Caki2 (cell line): ENCODE measurements around the gene SLC25A11. TPM values are rescaled to one million over a fixed set of nuclear protein-coding genes. Genes with fewer than 3 reads are reported as not detected.

Source experiments
- DNase-seq: peaks from one replicate; pipeline ENCODE4 v3.0.0-alpha.2; 2015; ENCODE audit warnings: low read depth
- in situ Hi-C: cut with HindIII; loops from 2 replicates; pipeline ENCODE4 v1.10.0; 2016; ENCODE audit warnings: low sequenced_read_pairs, low pct_unique_long_range_greater_than_20kb, mixed read lengths
- total RNA-seq: library from RNA; depleted of rRNA; stranded (reverse); fragments of >200 nt; shearing (Covaris generic); gene quantifications from 2 replicates; pipeline ENCODE4 v1.2.3, GENCODE V29; 2014; ENCODE audit warnings: low replicate concordance

Gene SLC25A11
- total RNA-seq, 1 experiment from 2014 or later, result 89.3 TPM

DNA sequence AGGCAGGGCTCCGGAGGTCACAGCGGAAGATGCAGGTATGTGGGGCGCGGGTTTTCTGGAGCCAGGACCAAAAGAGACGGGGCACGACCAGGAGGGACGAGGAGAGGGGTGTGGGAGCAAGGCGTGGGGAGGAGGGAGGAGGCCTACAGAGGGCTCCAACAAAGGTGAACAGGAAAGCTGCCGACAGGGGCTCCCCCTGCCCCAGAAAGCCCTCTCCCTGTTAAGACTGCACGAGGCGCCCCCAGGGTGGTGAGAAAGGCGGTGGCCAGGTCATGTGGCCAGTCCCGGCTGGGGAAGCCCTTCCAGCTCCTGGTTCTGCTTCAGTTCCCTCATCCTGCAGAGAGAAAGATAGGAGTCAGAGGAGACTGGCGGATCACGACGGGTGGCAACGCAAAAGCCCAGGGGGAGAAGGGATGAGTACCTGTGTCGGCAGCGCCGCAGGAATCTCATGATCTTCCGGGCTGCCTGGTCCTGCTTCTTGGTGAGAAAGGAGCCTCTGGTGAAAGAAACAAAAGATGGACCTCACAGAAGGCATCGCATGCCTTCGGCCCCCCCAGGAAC is 28.7 kb upstream of the SLC25A11 start:
- in situ Hi-C loops, result no loop called here
- peak; percentile 77 for DNase-seq

DNA sequence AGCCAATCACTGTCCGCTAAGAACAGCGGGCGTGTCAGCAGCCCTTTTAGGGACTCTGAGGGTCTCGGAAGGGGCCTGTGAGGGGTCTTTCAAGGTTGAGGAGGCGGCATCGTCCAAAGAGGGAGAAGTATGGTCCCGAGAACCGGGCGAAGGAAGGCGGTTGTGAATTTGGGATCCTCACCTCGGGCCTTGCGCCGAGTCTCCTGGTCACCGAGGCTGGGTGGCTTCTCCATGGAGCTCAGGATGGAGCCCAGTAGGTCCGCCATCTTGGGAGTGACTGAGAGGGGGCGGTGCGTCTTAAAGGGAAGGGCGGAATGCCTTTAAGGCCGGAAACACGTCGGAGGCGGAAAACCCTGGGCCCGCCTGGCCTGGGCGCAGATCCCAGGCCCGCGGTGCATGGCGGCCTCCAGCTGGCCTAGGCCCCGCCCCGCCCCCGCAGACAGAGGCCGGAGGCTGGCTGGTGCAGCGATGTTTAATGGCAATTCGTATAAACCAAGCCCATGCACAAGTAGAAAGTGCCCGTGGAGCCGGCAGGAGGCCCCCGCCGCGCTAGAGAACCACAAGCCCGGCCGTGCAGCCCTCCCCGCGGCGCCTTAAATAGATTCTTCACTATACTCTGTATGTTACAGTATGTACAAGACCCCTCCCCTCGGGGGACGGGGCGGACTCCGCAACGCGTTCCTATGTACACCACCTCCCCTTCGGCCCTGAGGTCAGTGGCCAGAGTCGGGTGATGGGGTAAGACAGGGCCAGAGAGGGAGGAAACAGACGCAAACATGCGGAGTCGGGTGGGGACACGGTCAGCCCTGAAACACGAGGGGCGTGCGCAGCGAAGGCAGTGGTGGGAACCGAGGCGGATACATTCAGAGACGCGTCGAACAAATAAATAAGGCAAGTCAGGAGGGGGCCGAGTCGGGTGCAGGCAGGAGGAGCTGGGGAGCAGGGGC is 28.0 kb upstream of the SLC25A11 start, which contains the start of gene SPAG7:
Gene SPAG7, minus strand, starts transcription at position 279 of the 947 bp plus-strand sequence. Its CDS starts 13 bp downstream, at position 266.
- DNase-seq, result peak; percentile 98
- in situ Hi-C loops, result no loop called here

DNA sequence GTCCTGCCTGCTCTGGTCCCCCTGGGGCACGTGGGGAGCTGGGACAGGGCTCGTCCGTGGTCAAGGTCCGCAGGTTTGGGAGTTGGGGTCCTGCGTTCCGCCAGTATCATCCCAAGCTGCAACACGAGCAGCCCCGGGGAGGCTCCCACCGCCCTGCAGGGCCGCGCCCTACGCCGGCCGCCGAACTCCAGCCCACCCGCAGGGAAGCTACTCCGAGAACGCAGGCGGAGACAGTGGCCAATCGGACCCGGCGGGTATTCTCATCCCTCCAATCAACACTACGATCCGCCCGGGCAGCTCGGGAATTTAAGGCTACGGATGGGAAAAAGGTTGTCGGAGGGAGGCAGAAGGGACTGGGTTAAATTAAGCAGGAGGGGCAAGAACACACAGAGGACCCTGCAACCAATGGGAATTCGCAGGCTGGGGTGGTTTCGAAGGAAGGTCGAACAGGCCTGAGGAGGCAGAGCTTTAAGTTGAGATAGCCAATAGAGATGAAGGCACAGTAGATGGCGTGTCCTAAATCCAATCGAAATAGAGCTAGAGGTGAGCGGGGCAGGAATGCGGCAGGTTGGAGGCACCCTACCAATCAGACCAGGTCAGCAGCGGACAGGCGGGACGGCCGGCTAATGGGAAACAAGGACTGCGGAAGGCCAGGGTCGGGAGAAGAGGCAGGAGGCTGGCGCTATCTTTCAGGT is 27.1 kb upstream of the SLC25A11 start:
- DNase-seq, result peak; percentile 99
- in situ Hi-C loops, result no loop called here

DNA sequence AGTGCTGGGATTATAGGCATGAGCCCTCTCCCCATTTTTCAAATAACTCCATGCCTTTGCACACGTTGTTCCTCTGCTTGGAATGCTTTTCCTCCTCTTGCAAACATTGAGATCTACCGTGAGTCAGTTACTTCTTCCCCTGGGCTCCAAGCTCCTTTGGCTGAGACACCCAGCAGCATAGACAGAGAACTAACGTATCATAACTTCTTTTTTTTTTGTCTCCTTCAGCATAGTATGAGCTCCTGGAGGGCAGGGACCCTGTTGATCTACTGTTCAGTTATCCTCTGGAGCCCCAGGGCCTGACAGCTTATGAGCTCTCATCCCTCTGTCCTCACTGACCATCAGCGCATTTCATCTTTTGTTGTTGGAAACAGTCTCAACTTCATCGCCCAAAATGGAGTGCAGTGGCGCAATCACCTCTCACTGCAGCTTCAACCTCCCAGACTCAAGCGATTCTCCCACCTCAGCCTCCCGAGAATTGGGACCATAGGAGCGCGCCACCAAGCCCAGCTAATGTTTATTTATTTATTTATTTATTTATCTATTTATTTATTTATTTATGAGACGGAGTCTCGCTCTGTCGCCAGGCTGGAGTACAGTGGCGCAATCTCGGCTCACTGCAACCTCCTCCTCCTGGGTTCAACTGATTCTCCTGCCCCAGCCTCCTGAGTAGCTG is 25.6 kb upstream of the SLC25A11 start:
- in situ Hi-C loops, result no loop called here

DNA sequence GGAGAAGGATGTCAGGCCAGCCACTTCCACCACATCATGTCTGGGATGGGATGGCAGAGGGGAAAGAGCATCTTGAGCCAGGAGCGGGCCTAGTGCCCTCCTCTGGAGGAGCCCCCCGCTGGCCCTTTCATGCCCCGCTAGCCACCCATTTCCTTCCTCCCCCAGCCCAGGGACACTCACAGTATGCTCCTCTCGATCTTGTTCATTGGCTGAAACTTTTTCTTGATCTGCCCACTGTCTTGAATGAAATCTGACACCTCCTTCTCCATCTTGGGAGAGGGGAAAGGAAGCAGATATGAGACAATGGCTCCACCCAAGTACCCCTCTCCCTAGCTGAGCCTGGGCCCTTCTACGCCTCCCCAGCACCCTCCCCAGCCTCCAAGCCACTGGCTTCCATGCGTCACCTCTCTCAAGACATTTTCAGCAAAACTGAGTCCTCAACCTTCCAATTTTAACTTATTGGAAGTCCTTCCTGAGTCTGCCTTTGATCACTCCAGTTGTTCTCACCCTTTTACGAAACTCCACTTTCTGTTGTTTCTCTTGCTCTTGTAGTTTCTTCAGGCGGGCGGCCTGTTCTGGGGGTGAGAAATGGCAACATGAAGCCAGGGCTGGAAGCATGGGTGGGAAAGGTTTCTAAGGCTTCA is 20.6 kb upstream of the SLC25A11 start:
- peak; percentile 48 for DNase-seq
- in situ Hi-C loops, result no loop called here

More for the DNA sequence above, 25.6 kb upstream of the SLC25A11 start:
- DNase-seq, result no peak

DNA sequence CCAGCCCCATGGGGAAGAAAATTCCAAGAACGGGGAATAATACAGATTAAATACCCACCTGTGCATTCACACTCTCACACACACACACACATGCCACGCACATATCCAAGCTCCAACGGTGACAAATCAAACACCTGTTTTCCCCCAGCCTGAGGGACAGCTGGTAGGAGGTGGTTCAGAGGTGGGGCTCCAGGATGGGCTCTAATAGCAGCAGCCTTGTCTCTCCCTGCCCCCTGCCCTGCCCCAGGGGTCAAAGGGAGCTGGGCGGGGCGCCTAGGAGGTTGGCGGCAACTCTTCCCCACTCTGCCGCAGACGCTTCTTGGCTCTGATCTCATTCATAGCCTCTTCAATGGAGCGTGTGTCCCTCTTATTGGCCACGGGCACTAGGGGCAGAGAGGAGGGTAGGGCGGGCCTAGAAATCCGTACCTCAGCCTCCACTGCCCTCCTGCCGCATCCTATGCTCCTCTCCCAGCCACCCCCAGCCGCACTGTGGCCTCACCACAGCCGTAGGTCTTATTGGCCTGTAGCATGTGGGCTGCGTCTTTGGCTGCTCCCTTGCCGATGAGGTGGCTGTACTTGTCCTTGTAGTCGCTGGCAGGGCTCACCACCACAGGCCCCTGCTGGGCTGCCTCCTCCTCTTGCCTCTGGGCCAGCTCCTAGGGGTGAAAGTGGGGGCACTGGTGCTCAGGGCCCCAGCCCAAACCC is 19.6 kb upstream of the SLC25A11 start:
- in situ Hi-C loops, result no loop called here
- DNase-seq, result no peak

DNA sequence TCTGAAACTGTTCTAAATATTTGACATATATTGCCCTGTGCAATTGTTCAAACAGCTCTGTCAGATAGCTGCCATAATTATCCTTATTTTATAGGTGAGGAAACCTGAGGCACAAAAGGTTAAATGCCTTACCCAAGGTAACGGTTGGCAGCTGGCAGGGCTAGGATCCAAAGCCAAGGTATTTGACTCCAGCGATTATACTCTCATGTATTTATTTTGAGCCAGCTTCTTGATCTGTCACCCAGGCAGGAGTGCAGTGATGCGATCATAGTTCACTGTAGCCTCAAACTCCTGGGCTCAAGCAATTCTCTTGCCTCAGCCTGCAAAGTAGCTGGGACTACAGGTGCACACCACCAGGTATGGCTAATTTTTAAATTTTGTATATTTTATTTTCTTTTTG is 18.3 kb upstream of the SLC25A11 start:
- no peak for DNase-seq
- in situ Hi-C loops, result no loop called here

DNA sequence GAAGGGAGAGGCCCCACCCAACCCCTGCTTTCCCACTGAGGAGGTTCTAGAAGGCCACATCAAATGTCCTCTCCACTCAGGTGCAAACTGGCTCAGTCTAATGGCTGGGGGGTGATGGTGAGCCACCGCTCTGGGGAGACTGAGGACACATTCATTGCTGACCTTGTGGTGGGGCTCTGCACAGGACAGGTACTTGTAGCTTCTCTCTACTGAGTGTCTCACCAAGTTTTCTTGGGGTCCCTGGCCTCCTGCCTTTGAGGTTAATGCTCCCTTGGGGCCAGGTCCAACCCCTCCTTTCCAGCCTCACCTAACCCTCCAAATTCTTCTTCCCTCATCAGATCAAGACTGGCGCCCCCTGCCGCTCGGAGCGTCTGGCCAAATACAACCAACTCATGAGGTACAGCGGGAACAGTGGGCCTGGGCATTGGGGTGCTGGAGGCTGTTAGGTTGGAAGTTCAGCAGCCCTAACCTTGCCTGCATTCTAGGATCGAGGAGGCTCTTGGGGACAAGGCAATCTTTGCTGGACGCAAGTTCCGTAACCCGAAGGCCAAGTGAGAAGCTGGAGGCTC is 16.7 kb upstream of the SLC25A11 start:
- no peak for DNase-seq
- in situ Hi-C loops, result no loop called here

DNA sequence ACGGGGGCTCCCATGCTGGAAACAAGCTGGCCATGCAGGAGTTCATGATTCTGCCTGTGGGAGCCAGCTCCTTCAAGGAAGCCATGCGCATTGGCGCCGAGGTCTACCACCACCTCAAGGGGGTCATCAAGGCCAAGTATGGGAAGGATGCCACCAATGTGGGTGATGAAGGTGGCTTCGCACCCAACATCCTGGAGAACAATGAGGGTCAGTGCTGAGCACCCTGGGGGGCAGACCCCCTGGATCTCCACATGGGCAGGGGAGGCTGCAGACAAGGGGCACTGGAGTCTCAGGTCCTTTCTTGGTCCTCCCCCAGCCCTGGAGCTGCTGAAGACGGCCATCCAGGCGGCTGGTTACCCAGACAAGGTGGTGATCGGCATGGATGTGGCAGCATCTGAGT is 15.2 kb upstream of the SLC25A11 start:
- in situ Hi-C loops, result no loop called here
- DNase-seq, result no peak

DNA sequence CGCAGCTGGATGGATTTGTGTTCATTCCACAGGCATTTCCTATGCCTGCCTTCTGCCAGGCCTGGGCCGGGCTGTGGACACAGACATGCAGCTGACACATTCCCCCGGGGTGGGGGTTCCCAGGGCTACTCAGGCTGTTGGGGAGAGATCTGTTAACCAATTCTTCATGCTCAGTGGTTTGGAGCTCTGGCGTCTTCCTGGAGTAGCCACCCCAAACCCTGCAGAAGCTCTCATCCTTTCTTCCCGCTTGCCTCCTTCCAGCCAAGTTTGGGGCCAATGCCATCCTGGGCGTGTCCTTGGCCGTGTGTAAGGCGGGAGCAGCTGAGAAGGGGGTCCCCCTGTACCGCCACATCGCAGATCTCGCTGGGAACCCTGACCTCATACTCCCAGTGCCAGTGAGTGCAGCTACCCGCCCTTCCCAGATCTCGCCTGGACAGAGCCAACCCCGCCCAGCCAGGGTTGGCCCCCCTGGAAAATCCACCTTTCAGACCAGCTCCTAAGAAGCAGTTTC is 13.7 kb upstream of the SLC25A11 start:
- in situ Hi-C loops, result no loop called here
- DNase-seq, result peak; percentile 58

DNA sequence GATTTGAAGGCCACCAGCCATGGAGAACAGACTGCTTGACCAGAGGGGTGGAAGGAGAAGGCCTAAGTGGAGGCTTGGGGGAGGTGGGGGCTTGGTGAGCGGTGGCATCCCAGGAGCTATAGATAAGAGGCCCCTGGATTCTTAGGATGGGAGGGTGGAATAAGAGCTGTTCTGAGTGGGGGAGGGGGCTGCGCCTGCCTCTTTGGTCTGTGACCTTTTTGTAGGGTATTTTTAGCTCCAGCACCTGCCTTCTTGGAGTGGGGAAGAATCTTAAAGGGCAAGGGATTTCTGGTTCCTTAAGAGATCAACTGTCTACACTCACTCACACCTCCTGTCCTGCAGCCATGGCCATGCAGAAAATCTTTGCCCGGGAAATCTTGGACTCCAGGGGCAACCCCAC is 11.6 kb upstream of the SLC25A11 start:
- in situ Hi-C loops, result no loop called here
- DNase-seq, result no peak

DNA sequence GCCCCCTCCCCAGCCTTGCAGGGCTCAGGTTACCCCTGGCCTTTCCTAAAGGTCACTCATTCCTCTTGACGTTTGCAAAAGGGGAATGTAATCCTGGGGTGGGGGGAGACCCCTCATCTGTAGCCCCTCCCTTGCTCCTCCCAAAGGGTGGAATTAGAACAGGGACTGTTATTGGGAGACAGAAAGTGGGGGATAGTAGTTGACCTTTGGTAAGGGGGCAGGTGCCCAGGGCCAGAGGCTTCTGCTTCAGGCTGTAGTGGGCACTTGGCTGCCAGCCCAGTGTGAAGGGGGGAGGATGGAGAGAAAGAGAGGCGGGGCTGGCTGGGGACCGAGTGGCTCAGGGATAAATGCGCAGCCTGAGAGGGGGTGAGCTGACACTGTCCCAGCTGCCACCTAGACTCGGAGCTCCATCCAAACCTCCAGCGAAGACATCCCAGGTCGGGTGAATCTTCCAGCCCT is 10.9 kb upstream of the SLC25A11 start, which contains the start of gene ENO3:
Gene ENO3, plus strand, starts transcription at position 374 of the 459 bp plus-strand sequence. CDS start 711 bp downstream, outside the sequence.
- DNase-seq, result no peak
- in situ Hi-C loops, result no loop called here

DNA sequence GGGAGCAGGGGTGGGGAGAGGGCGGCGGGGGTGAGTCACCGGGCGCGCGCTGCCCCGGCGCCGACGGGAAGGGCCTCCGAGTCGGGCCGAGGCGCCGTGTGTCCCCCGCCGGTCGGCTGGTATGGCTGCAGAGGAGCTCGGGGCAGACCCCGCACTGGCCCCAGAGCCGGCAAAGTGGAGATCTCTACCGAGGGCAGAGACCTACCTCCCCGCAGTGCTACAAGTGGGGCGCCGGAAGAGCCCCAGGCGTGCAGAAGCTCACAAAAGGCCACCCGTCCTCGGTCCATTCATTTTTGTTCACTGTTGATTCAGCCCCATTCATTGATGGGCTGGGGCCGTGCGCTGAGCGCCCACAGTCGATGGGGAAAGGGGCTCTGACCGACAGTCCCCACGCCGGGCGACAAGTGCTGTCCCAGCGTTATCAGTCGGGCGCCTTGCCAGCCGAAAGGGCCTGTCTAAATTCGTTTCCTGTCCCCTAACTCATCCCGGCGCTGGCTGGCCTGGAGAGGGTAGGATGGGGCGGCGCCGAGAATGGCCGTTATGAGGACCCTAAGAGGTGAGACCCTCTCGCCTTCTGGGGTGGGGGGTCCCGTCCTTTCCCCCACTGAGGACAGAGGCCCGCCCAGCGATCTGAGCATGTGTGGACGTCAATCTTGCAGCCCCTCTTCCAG is 10.4 kb upstream of the SLC25A11 start:
- in situ Hi-C loops, result no loop called here
- peak; percentile 51 for DNase-seq

DNA sequence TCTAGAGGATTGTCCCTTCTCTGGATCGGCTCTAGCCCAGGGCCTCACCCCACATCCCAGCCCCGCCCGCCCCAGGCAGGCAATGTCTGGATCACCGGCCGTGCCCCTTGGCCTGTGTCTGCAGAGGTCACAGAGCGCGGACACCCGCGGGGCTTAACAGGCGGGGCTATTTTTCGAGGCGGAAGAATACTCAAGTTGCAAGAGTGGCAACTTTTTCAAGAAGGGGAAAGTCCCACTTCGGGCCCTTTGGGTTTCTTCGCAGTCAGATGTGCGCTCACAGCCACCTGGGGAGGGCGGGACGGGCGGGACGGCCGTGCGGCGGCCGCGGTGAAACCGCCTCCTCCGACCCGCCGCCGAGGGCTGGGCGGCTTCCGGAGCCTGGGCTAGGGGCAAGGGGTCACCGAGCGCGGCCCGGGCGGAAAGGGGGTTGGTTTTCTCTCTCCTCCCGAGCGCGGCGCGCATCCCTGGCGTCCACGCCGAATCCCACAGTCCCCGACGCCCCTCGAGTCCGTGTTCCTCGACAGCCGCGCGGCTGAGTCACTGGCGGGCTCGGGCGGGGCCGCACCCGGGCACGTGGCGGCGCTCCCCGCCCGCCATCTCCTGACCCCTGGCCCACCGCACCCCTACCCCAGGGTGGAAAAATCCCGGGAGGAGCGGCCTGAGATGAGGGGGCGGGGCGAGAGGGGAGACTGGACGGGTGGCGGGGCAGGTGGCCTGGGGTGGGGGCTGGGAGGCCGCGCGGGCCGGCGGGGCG is 9.7 kb upstream of the SLC25A11 start:
- peak; percentile 83 for DNase-seq
- in situ Hi-C loops, result no loop called here

DNA sequence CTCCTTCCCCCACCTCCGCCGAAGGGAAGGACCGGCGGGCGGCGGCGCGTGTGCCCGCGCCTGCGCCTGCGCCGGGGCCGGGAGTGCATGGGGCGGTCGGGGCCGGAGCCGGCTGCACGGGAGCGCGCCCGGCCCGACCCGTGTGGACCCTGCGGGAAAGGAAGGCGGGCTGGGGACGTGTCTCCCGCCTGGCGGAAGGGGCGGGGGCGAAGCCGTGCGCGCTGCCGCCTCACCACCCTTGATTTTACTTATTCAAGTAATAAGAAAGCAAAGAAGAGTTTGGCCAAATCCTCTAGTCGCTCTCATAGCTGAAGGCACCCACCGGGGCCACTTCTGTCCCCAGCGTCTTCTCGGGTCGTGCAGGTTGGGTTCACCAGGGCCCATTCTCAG is 9.1 kb upstream of the SLC25A11 start:
- peak; percentile 95 for DNase-seq
- in situ Hi-C loops, result no loop called here
